Fibroblast of lung (primary cell): ENCODE data around the gene SYTL3.

Experiments used
- CTCF ChIP-seq, 2 donors: IDR thresholded peaks in 1 of 2; conservative IDR thresholded peaks in 1 of 2; 1 replicate in 1 of 2; 2 replicates in 1 of 2; pipeline ENCODE4 v1.5.1; 2011 to 2012; ENCODE audit warnings: low read length in 2 of 2, control low read depth in 1 of 2, inconsistent platforms in 1 of 2, low read depth in 1 of 2, mild to moderate bottlenecking in 1 of 2
- EZH2 ChIP-seq: IDR thresholded peaks from 2 replicates; pipeline ENCODE4 v1.5.1; 2012; ENCODE audit warnings: low read length, control low read depth, mild to moderate bottlenecking; ENCODE audit errors: missing control alignments

DNA sequence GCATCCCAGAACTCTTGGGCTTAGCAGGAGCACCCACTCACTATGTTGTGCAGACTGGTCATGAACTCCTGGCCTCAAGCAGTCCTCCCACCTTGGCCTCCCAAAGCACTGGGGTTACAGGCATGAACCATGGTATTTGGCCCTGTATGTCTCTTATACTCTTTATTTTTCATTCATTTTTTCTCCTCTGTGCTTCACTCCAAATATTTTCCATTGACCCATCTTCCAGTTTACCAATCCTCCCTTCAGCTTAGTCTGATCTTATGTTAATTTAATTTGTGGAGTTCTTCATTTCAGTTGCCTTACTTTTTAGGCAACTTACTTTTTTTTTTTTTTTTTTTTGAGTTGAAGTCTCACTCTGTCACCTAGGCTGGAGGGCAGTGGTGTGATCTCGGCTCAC lies 89.8 kb downstream of the SYTL3 start:
- TF ChIP-seq CTCF (conservative IDR thresholded peaks at IDR 0.05 in 1 of 2, IDR thresholded peaks at IDR 0.05 in 1 of 2; ENCODE audit: low read depth in 1 of 2, low read length in 2 of 2) (no peak), EZH2 (no peak)
